ENCODE measurements around the gene COL4A4.
"Not testable (repeated sequence)": the region's sequence is repeated elsewhere in the genome, so short reads cannot be mapped to it uniquely, and the experiment has no call there.

Gene COL4A4

DNA sequence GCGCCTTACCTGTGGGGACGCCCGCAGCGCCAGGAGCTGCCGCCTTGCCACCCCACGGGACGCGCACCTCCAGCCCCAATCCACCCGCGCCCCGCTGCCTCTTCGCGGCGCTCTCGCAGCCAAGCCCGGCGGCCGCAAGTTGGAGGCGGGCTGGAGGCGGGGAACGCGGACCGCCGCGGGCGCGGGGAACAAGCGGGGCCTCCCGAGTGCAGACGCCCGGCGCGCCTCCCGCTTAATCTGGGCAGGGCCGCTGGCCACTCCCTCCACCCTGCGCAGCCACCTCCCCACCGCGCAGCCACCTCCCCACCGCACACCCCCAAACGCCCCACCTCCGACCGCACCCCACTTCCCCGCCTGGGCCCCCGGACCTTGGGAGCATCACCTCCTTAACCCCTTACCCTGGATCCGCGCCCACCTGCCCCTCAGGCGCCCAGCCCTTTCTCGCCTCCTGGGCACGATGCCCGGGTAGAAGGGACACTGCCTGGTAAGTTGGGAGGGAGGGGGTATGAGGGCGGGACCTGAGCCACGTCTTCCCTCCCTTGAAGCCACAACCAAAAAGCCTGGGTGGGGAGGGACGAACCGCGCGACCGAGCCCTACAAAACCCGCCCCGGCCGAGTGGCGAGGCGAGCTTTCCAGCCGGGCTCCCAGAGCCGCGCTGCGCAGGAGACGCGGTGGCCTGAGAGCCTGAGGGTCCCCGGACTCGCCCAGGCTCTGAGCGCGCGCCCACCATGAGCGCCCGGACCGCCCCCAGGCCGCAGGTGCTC, at the start of gene COL4A4, which contains the start of gene COL4A3:
COL4A4 (minus strand) TSS at position 208 of the 765 bp plus-strand sequence. CDS start 16,722 bp downstream, outside the sequence.
COL4A3 (plus strand) TSS at position 627 of the 765 bp plus-strand sequence; CDS start at position 730, 103 bp downstream.
- no peak for DNase-seq

DNA sequence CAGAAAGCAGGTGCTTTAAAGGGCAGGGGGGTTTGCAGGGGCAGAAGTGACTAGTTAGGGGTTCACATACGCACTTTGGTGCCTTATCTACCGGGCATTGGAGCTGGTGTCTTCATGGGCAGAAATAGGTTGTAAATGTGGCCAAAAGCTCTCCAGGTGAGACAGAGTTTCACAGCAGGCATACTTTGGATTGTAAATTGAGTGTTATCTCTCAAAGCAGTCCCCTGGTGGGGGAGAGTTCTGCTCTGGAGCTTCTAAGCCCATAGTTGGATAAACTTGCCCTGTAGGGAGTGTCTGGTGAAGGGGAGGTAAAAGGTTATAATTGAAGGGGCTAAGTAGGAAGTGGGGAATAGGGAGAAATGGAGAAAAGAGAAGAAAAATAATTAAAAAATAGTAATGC, 43.6 kb upstream of the COL4A4 start:
- DNase-seq = no peak

GRCh38 chr2:227206406-227206805, 42.4 kb upstream of the COL4A4 start:
- no peak for DNase-seq

DNA sequence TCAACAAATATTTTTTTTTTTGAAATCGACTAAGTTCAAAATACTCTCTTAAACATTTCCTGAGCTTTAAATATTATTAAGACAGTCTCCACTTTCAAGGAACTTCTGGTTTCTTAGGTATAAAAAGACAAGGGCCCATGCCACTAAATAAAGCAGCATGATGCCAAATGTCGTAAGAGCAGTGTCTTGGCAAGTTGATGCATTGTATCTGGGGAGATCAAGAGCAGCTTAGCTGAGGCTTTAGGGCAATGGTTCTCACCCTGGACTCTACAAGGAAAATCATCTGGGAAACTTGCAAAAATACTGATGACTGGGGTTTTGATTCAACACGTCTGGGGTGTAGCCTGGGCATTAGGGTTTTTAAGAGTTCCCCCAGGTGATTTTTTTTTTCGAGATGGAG, 41.7 kb upstream of the COL4A4 start:
- no peak for DNase-seq

- no peak for DNase-seq
These were observed 40.4 kb upstream of the COL4A4 start for GRCh38 chr2:227204452-227204851.

GRCh38 chr2:227201771-227202170, 37.8 kb upstream of the COL4A4 start:
- no peak for DNase-seq

DNA sequence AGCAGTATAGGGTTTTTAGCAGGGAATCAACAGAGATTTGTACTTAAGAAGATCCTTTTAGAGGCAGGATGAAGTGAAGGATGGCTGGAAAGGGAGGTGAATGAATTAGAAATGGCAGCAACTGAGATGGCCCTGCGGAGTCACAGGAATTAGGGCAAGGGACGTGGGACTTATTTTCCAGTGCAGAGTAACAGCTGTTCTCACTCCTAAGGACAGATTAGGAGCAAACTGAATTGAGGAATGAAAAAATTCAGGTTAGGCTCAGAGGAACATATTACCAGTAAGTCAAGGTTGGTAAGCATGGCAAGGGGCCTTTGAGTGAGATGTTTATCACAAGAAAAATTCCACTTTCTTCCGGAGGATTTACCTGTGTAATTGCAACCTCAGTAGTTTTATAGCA, 34.9 kb upstream of the COL4A4 start:
- DNase-seq = no peak

- no peak for DNase-seq
These were observed 30.2 kb upstream of the COL4A4 start for GRCh38 chr2:227194219-227194618.

DNA sequence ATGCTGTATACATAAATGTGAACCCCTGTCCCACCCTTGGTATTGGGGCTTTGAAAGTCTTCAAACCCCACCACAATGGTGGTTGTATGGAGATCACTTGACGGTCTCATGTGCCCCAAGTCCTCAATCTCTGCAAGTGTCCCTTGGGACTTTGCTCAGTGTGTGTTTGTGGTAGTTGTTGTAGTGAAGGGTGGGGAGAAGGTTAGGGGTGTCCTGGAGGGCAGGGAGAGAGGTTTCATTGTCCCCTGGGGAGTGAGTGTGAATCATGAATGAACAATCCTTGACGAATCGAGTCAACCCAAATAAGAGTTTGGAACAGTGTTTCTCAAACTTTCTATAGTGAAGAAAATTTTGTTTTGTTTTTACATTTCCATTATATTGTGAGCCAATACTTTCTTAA, 28.5 kb upstream of the COL4A4 start:
- no peak for DNase-seq

GRCh38 chr2:227191367-227191766, 27.4 kb upstream of the COL4A4 start:
- no peak for DNase-seq

- DNase-seq = peak; percentile 59
These were observed 24.3 kb upstream of the COL4A4 start for GRCh38 chr2:227188292-227188691.

GRCh38 chr2:227186751-227187150, 22.7 kb upstream of the COL4A4 start:
- DNase-seq = no peak

DNA sequence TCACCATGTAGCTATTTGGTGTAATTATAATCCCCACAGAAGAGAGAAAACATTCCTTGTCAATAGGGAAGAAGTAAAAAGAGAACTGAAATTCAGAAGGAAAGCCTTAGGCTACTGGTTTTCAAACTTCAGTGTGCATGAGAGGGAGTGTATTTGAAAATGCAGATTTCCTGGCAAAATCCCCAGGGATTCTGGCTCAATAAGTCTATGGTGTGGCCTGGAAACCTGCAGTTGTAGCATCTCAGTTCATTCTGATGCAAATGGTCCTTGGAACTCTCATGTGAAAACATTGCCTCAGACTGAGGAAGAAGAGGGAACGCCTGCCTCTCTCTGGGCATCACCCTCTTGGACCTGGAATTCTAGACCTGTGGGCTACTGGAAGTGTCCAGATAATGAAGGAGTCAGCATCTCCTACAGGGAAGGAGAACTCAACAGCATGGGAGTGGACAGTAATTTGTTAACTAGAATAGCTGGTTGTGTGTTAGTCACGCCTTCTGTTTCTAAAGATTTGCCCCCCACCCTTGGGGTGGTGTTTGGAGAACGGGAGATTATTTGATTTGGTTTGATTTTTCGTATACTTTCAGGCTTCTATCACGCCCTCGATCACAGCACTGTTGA, 21.7 kb upstream of the COL4A4 start:
- no peak for DNase-seq

DNA sequence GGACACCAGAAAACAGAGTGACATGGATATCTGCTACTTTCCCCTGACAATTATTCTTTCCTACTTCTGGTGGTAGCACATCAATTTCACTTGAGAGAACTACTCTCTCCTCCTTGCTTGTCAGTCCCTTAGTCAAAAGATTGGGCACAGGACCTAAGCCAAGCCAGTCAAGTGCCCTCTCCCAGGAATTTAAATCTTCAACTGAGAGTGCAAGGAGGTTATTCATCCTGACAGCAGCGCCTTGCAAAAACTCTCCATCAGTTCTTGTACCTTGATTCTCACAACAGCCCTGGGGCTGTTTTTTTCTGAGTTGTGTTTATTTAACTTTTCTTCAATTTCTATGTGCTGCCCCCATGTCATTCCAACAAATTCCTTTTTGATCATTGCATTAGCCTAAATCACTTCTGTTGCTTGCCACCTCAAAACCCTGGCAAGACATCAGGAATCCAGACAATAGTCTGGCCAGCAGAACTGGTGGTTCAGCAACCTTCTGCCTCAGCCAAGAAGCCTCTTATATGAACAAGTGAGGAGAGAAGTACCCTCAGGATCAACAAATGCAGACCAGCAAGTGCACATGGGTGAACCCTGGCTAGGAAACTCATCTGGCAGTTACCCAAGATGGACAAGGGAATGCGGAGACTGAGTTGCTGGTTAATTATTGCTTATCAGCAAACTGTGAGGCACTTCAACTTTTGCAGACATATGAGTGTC, 19.8 kb upstream of the COL4A4 start:
- DNase-seq = no peak

DNA sequence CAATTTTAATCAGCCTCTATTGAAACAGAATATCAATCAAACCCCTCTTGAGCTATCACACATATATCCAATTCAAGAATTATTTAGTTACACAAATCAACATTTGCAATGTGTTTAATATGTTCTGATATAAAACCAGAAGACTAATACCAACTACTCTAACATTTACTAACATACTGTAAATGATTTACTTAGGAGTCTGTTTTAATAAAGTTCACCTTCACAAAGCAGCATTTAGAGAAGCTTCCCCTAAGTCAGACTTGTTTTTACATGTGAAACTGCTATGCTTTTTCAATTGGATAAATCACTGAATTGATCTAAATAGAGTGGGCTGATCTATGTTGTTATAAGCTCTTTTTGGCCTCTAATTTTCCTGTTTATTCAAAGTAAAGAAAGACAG, 18.8 kb upstream of the COL4A4 start:
- DNase-seq = no peak

DNA sequence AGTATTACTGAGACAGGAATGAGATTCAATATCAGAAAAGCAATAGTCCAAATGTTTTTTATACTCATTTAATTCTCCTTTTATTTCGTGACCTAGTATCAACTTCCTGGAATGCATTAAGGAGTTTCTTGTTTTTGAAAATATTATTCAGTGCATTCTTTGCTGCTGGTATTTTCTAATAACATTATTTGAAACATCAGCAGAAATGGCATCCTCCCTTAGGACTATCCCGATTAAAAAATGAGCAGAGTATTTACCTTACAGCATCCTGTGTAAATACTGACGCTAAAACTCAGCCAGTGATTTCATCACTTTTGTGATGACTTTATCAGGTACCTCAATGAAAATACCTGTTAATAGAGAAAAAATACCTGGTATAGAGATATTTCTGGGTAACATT, 16.8 kb upstream of the COL4A4 start:
- no peak for DNase-seq

- no peak for DNase-seq
These were observed 16.1 kb upstream of the COL4A4 start for GRCh38 chr2:227179988-227180685.

DNA sequence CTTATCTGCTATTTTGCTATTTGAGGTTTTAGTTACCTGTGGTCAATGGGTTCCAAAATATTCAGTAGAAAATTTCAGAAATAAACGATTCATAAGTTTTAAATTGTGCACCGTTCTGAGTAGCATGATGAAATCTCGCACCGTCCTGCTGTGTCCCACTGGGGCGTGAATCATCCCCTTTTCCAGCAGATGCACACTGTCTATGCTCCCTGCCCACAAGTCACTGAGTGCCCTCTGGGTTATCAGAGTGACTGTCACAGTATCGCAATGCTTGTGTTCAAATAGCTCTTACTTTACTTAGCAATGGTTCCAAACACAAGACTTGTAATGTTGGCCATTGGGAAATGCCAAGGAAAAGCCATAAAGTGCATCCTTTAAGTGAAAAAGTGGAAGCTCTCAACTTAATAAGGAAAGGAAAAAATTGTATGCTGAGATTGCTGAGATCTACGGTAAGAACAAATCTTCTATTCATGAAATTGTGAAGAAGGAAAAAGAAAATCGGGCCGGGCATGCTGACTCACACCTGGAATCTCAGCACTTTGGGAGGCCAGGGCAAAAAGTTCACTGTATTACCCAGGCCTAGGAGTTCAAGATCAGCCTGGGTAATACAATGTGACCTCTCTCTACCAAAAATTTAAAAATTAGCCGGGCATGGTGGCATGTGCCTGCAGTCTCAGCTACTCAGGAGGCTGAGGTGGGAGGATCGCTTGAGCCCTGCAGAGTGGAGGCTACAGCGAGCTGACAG, 13.8 kb upstream of the COL4A4 start:
- no peak for DNase-seq

DNA sequence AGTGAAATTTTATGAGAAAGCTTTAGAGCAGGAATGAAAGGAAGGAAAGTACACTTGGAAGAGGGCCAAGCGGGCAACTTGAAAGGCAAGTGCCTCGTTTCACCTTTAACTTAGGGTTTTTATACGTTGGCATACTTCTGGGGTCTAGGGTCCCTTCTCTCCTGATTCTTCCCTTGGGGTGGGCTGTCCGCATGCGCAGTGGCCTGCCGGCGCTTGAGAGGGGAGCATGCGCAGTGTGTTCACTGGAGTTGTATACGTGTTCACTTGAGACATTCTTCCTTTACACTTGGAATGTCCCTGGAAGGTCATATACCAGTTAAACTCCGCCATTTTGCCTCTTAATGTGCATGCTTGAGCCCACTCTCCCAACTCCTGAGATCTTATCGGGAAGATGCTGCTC, 7.8 kb upstream of the COL4A4 start:
- DNase-seq = not testable (repeated sequence)

DNA sequence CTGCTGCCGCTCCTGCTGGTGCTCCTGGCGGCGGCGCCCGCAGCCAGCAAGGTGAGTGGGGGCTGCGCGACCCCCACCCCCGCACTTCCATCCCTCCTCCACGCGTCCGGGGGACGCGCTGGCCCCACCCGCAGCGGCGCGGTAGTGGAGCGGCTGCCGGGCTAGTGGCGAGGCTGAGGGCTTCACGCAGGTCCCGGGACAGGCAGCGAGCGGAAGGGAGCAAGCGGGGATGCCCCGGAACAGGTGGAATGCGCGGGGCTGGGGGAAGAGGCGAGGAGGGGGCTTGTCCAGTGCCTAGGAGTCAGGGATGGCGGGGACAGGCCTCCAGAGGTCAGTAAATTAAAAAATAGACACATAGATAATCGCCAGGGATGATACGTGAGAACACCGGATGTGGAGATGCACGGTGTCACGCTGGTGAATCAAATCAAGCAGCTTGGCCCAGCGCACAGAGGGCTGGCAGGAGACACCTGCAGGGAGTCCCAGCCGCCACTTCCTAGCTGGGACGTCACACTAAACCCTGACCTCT, 822 bp upstream of the COL4A4 start:
- DNase-seq = no peak

DNA sequence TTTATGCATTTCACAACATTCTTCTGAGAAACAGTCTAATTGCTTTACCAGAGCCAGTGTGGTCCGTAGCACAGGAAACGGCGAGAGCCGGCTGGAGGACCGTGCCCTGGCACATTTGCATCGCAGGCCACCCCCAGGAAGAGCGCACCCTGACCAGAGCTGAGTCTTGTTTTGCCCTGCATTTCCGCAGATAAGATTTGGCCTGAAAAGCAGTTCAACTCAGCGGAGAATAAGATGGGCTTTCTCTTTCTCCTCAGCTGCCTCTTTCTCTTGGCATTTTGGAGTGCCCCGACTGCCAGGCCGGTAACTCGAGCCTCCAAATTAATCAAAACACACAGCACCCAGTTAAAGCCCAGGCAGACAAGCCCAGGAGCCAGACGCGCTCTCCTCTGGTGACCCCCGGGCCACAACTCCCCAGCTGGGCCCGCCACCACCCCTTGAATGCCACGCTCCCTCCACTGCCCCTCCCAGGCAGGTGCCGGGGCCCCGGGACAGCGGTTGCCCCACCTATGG, 464 bp downstream of the COL4A4 start:
- DNase-seq = no peak

- DNase-seq = no peak
These were observed 2.1 kb downstream of the COL4A4 start for GRCh38 chr2:227161947-227162346.

Data from MV-4-11 (cell line).